Stimulated activated CD4-positive, alpha-beta T cell treated with anti-CD3 and anti-CD28 coated beads, Interleukin-2, amount 100 ng/mL, for 24 hours (primary cell): ENCODE data around the gene ANKRD50.

Experiments used
- DNase-seq, 2 donors: peaks; one replicate each; pipeline ENCODE4 v3.0.0-alpha.2; 2020

Gene ANKRD50

DNA sequence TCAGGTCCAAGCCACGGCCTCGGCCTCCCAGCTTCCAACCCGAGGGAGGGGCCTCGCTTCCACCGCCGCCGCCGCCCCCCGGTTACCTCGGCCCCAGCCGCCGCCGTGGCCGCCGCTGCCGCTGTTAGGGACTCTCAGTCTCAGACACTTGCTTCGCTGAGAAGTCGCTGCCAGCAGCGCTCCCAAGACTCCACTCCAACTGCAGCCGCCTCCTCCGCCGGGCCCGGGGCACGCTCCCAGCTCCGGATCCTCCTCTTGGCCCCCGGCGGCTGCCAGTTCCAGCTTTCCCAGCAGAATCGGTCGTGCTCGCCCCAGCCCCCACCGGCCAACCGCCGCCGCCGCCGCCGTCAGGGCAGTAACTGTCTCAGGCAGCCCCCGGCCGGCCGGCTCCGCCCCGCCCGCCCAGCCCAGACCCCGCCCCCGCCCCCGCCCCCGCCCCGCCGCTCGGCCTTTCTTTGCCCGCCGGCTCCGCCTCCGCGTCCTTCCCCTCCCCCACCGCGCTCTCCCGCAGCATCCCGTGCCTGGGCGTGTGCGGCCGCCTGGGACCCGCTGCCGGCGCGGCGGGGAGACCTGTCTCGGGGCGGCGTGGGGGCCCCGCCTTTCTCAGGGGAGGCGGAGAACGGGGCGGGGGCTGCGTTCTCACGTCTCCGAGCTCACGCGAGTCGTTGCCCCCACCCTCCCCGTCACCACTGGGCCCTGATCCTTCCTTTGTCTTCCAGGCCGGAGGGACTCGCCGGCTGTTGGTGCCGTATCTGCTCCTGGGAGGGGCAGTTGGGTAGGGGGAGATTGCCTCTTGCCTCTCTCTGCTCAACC is at the start of gene ANKRD50:
Gene ANKRD50 (minus strand): TSS at position 361 of the 813 bp plus-strand sequence. CDS start 2,221 bp downstream, outside the sequence.
- peak; percentile 54 to 73 for DNase-seq

- no peak for DNase-seq
These were observed 44.6 kb upstream of the ANKRD50 start for GRCh38 chr4:124757126-124757525.

- DNase-seq: no peak
These were observed 42.1 kb upstream of the ANKRD50 start for GRCh38 chr4:124754681-124755080.

DNA sequence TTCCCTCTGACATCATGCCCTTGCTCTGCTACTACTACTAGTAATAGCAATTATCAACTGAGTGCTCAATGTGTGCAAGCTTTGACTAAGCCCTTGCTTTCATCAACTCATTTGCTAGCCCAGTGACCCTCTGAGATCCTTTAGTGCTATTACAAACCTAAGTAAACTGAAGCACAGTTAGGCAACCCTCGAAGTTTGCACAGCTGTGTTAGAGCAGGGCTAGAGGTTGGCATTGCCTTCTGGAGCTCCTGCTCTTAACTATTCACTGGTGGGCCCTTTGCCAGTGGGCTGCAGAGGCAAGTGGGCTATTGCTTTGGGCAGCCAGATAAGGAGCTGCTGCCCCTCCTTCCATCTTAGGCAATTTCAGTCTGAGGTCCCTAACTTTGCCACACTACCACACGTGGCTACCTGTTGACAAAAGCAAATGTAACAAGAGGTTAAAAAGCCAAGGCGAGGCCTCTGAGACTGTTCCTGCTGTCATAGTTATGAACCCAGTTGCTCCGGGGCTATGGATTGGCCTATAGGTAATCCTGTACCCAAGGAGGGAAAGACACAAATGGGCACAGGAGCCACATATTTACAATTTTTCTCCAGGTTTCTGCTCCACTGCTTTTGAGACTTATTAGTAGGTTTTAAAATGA is 41.5 kb upstream of the ANKRD50 start:
- no peak for DNase-seq

- no peak for DNase-seq
These were observed 36.9 kb upstream of the ANKRD50 start for GRCh38 chr4:124749421-124749820.

- DNase-seq: no peak
These were observed 36.4 kb upstream of the ANKRD50 start for GRCh38 chr4:124748965-124749364.

DNA sequence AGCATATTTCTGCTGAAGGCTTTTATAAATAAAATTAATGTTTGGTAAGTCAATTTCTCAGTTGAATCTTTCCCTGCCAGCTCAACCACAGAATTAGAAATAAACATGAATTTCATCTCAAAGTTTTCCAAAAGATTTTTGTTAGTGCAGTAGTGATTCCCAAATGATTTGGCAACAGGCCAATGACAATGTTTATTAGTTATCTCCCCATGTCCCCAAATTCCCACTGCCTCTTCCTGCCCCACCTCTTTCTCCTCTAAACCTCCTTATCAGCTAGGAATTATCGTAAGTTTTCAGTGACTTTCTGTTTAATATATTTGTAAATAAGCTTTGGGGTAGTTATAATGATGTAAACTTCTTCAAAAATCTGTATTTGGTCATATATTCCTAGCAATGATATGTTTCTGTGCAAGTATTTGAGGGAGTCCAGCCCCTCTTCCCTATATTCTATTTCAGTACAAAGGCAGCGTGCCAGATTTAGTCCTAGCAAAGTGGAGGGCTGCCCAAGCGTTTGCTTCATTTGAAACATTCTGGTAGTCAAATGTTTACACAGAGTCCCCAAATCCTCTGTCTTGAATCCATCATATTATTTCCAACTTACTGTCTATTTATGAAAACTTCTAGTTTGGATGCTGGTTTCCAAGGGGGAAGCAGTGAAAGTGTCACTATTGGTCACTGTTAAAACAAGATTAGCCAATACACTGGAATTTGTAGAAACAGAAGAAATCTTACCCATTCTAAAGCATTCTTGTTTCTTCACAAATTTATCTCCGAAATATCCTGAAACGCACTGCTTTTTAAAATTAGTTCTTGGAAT is 33.7 kb upstream of the ANKRD50 start:
- DNase-seq: no peak

DNA sequence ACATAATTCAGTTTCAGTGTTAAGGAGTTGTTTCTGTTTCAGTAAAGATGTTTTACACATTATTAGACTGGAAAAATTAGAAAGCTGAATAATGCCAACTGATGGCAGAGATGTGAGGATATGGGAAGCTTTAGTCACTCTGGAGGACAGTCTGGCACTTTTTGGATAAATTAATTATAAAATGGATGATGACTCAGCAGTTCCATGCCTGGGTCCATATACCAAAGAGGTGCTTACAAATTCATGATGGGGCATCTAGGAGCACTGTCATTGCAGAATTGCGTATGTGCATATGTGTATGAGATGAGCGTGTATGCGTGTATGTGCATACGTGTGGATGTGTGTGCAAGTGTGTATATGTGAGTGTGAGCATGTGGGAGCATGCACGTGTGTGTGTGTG is 31.2 kb upstream of the ANKRD50 start:
- no peak for DNase-seq

DNA sequence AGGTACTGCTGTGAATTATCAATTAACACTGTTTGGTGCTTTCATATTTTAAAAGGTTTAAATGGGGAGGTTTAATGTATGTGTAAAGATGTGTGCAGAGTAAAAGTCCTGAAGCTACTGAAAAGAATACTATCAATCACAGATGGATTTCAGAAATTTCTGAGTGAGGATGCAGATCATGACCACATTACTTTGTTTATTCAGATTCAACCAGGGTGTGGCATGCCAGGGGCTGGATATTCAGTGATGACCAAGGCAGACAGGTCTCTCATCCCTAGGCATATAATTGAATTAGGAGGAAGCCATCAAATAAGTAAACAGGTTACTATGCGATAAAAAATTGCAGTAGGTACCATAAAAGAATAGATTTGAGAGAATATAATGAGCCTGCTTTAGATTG is 28.0 kb upstream of the ANKRD50 start:
- no peak for DNase-seq

- no peak for DNase-seq
These were observed 26.5 kb upstream of the ANKRD50 start for GRCh38 chr4:124738994-124739393.

- DNase-seq: no peak
These were observed 25.1 kb upstream of the ANKRD50 start for GRCh38 chr4:124737619-124738018.

GRCh38 chr4:124736526-124736925 is 24.0 kb upstream of the ANKRD50 start:
- DNase-seq: no peak

GRCh38 chr4:124727331-124727890 is 14.9 kb upstream of the ANKRD50 start:
- no peak for DNase-seq

DNA sequence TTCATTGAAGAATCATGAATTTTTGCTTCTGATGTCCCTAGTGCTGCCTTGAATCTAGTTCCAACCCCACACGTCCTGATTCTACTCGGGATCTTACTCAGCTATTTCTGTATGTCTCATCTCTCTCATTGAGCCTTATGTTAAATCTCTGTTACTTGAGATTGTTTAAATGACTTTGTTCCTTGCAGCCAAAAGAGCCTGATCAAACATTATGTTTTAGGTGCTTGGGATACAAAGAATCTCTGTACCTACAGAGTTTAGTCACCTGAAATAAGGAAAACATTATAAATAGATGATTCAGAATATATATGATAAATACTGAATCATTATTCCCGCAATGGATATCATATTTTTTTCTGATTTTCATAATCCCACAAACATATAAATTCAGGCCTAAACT is 13.7 kb upstream of the ANKRD50 start:
- DNase-seq: no peak

GRCh38 chr4:124722071-124722470 is 9.5 kb upstream of the ANKRD50 start:
- no peak for DNase-seq

- DNase-seq: no peak
These were observed 4.6 kb upstream of the ANKRD50 start for GRCh38 chr4:124717101-124717500.

DNA sequence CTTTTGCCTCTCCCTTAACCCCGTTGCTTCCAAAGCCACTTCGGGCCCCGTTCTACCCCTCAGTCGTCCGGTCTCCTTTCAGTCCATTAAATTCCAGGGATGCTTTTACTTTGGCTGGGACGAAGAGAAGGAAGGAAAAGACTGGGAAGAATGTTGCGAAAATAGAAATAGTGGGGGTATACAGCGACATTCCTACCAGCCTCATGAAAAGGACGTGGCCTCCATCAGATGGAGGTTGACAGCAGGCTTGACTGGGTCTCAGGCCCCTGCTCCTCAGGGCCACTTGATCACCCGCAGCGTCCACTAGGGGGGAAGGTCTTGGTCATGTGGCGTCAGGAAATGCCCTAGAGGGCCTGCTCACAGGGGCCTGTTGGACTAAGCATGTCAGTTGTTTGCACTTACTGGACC is 657 bp upstream of the ANKRD50 start:
- DNase-seq: peak in 1 of 2 donors; percentile 12

DNA sequence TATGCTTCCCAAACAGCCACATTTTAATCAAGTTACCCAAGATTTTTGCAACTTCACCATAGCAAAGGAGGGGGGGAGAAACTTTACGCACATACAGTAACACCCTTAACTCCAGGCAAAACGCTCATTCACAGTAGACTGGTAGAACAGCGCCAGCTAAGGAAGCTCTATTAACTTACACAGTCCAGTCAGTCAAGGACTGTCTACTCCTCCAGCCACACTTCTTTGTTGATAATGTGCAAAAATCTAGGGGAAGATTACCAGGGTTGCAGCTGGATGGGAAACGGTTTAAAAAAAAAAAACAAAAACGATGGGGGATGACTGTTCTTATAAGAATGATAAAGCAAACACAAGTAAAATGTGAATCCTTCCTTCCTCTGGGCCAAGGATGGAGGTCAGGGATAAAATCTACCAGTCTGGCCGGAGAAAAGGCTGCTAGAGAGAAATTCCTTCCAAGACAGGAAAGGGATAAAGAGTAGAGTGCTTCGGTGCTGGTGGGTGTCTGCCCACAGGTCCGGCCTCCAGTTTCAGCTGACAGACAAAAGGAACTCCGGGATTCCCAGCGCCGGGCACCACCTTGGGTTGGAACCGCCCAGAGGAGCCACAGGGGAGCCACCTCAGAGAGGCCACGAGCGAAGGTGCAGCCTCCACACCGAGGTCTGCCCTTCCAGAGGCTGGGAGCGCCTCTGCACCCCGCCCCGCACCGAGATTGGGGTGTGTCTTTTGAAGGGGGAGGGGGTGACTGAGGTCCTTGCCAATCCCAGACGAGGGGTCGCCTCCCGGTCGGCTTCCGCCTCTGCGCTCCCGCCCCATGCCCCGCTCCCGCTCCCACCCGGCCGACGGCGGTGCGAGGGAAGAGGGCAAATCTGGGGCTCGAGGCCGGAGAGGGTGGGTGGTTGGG is 811 bp downstream of the ANKRD50 start:
- peak; percentile 16 to 26 for DNase-seq

- DNase-seq: no peak
These were observed 1.6 kb downstream of the ANKRD50 start for GRCh38 chr4:124710911-124711310.

DNA sequence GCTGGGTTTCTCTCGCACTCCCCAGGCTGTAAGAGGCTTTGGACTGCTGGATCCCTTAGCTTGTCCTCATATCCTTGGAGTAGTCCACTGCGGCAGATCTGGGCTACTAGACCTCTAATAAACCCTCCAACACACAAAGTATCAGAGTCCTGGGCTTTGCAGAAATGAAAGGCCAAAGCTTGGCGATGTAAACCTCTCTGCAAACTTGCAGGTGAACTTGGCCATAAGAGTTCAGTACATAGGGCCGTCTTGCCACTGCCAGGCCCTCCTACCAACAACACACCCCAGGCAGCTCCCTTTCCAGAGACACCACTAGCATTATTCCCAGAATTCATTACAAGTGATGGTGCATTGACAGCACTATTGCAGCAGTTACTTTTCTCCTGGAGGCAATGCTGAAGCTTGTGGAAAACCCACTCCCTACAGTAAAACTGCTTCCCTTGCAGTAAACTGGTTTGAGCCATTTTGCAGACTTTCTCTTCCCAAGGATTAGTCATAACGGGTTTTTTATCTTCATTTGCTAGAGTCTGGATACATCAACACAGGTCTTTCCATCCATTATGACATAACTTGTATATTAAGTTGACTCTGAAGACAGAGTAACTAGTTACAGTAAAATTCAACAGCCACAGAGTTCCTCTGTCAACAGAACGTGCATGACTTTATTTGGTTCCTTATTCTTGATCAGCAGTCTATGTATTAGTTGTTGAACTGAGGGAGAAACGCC is 2.4 kb downstream of the ANKRD50 start:
- DNase-seq: no peak

GRCh38 chr4:124708517-124709300 is 3.8 kb downstream of the ANKRD50 start:
- no peak for DNase-seq
